ENCODE measurements around the gene MTMR10.

MTMR10 gene

DNA sequence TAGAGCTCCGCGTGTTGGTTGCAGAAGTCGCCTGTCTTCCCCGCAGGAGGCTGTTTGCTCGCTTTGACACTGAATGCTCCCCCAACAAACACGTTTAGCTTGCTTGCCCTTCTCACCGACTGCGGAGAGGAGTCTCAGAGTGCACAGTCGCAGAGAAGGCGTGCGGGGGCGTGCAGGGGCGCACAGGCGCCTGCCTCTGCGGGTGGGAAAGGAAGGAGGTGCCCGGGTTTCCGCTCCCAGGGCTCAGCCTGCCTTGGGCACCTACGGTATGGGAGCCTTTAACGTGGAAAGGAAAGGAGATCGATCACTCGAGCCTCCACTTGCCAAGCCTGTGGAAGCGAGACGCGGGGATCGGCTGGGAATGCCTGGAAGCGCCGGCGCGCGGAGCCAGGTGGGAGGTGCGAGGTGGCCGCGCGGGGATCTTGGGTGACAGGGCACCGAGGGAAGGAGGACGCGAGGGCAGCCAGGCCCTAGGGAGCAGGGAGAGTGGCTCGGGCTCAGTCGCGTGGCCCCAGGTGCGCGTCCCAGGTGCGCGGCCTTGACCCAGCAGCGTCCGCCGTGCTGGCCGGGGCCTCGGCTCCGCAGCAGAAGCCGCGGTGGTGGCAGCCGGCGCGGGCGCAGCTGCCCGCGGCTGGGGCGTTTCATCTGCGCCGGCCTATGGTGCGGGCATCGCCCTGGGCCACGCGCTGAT, 87.8 kb downstream of the MTMR10 start, which contains the start of gene FAN1:
Gene FAN1 (plus strand): TSS at position 419 of the 691 bp plus-strand sequence. CDS start 749 bp downstream, outside the sequence.
- TF ChIP-seq ZNF274 (IDR thresholded peaks at IDR 0.05; ENCODE audit: low read depth, low read length) = no peak
- peak within 1 kb of the TSS; percentile 84 for H3K4me3 ChIP-seq (ENCODE audit: low read length)

DNA sequence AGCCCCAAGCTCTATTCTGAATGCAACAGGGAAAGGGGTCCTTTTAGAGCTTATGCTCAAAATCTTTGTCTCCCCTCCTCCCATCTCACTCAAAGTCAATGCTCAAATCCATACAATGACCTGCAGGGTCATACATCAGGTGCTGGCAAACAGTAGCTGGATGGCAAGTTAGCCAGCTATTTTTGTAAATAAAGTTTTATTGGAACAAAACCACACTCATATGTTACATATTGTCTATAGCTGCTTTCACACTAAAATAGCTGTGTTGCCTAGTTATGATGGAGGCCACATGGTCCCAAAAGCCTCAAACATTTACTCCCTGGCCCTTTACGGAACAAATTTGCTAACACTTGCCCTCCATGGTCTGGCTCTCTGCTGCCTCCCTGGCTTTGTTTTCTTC, 89.5 kb downstream of the MTMR10 start:
- TF ChIP-seq ZNF274 (IDR thresholded peaks at IDR 0.05; ENCODE audit: low read depth, low read length) = no peak
- H3K4me3 ChIP-seq (ENCODE audit: low read length) = no peak overlapping the region

- TF ChIP-seq ZNF274 (IDR thresholded peaks at IDR 0.05; ENCODE audit: low read depth, low read length) = no peak
Measured at GRCh38 chr15:30896211-30896606, 95.2 kb downstream of the MTMR10 start.

GRCh38 chr15:30895461-30896210, 95.8 kb downstream of the MTMR10 start:
- no peak for TF ChIP-seq ZNF274 (IDR thresholded peaks at IDR 0.05; ENCODE audit: low read depth, low read length)
- H3K4me3 ChIP-seq (ENCODE audit: low read length) = no peak overlapping the region

More at GRCh38 chr15:30896211-30896606, 95.2 kb downstream of the MTMR10 start:
- H3K4me3 ChIP-seq (ENCODE audit: low read length) = no peak overlapping the region

DNA sequence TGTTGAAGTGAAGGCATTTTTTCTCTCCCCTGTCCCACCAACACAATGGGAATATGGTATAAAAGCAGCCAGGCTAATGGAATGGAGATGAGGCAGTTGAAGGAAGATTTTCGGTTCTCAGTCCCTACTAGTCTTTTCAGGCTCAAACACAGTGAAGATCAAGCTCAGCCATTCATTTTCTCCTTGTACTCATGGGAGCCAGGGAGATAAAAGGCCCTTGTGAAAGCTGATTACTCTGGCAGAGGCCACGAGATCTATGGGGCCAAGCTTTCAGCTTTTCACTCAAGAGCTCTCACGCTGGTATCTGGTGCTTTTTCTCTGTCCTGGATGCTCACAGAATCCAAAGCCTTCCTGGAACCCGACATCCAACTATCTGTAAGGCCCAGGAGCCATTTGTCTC, 102.2 kb downstream of the MTMR10 start:
- no peak for TF ChIP-seq ZNF274 (IDR thresholded peaks at IDR 0.05; ENCODE audit: low read depth, low read length)
- no peak overlapping the region for H3K4me3 ChIP-seq (ENCODE audit: low read length)
